Bronchial epithelial cell (primary cell): ENCODE data around the gene BACH1. TPM values are rescaled to one million over a fixed set of nuclear protein-coding genes. Genes with fewer than 3 reads are reported as not detected.
"Not testable (repeated sequence)": the region's sequence is repeated elsewhere in the genome, so short reads cannot be mapped to it uniquely, and the experiment has no call there.

ENCODE experiments used
- DNase-seq: peaks from one replicate; pipeline ENCODE4 v3.0.0-alpha.2; 2010; ENCODE audit warnings: low read depth
- FAIRE-seq: peaks from 2 replicates; lab custom pipeline; 2011; peaks lifted over from hg19 to GRCh38; lab: Jason Lieb, UNC
- H3K27me3 ChIP-seq: 2 replicates; pipeline ENCODE4 v1.5.1; 2011; ENCODE audit warnings: low read length; ENCODE audit not compliant: control insufficient read depth, insufficient read depth
- H3K36me3 ChIP-seq: 2 replicates; pipeline ENCODE4 v1.5.1; 2011; ENCODE audit warnings: low read length; ENCODE audit not compliant: control insufficient read depth, insufficient read depth
- H3K4me3 ChIP-seq: 2 replicates; pipeline ENCODE4 v1.5.1; 2011; ENCODE audit warnings: mild to moderate bottlenecking, low read depth, low read length, control low read depth
- total RNA-seq: library from RNA; depleted of rRNA; stranded (reverse); fragments of >200 nt; gene quantifications from 2 replicates; pipeline ENCODE4 v1.2.1, GENCODE V29; 2014
- TF ChIP-seq, protein P1 (sequence below): IDR thresholded peaks from 2 replicates; pipeline ENCODE4 v1.5.1; 2011; ENCODE audit warnings: mild to moderate bottlenecking, moderate library complexity, low read length, control low read depth, inconsistent platforms; ENCODE audit not compliant: insufficient read depth, severe bottlenecking

BACH1 gene
- total RNA-seq, 1 donor from 2014 or later, result 97.7 TPM

- FAIRE-seq (no peak), DNase-seq (no peak)
- TF ChIP-seq, protein P1, sequence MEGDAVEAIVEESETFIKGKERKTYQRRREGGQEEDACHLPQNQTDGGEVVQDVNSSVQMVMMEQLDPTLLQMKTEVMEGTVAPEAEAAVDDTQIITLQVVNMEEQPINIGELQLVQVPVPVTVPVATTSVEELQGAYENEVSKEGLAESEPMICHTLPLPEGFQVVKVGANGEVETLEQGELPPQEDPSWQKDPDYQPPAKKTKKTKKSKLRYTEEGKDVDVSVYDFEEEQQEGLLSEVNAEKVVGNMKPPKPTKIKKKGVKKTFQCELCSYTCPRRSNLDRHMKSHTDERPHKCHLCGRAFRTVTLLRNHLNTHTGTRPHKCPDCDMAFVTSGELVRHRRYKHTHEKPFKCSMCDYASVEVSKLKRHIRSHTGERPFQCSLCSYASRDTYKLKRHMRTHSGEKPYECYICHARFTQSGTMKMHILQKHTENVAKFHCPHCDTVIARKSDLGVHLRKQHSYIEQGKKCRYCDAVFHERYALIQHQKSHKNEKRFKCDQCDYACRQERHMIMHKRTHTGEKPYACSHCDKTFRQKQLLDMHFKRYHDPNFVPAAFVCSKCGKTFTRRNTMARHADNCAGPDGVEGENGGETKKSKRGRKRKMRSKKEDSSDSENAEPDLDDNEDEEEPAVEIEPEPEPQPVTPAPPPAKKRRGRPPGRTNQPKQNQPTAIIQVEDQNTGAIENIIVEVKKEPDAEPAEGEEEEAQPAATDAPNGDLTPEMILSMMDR, result no peak
- no peaks in the 10 kb centered on the region for H3K27me3 ChIP-seq
- no peak overlapping the region for H3K4me3 ChIP-seq
- H3K36me3 ChIP-seq, result no peaks in the 10 kb centered on the region
Measured at GRCh38 chr21:29351691-29352090, 53.0 kb downstream of the BACH1 start.

DNA sequence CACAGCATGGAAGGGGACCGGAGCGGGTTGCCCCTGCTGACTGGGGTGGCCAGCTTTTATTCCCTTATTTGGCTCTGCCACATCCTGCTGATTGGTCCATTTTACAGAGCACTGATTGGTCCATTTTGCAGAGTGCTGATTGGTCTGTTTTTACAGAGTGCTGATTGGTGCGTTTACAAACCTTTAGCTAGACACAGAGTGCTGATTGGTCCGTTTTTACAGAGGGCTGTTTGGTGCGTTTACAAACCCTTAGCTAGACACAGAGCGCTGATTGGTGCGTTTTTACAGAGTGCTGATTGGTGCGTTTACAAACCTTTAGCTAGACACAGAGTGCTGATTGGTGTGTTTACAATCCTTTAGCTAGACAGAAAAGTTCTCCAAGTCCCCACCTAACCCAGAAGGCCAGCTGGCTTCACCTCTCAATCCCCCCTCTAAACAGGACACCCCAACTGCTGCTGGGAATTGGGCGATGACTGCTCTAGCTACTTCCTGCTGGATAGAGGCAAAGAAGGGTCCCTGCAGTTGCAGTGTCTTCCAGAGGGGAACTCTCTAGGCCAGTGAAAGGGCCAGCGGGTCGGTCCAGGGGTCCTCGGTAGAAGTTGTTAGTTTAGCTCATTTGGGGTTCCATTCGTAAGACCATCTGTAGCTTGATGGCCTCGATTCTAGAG lies 56.5 kb downstream of the BACH1 start:
- not testable (repeated sequence) for H3K4me3 ChIP-seq, DNase-seq, H3K36me3 ChIP-seq, H3K27me3 ChIP-seq, FAIRE-seq

DNA sequence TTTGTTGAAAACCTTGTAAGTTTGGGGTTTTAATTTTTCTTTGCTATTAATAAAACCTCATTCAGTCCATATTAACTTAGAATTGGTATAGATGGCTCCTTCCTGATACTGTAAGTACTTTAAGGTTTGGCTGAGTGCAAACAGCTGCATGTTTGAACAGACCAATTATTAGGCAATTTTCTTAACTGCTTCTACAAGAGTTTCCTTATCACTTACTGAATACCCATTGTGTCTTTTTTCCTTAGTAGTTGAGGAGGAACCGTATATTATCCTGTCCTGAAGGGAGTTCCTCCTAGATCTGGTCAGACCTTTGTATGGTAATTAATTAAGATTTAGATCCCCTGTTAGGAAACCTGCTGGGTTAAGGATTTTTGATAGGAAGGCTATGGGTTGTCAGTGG lies 57.6 kb downstream of the BACH1 start:
- not testable (repeated sequence) for H3K36me3 ChIP-seq, H3K27me3 ChIP-seq, H3K4me3 ChIP-seq, FAIRE-seq
- DNase-seq, result peak; percentile 65

- not testable (repeated sequence) for FAIRE-seq, H3K36me3 ChIP-seq, DNase-seq, H3K27me3 ChIP-seq, H3K4me3 ChIP-seq
Measured at GRCh38 chr21:29356810-29357209, 58.1 kb downstream of the BACH1 start.

DNA sequence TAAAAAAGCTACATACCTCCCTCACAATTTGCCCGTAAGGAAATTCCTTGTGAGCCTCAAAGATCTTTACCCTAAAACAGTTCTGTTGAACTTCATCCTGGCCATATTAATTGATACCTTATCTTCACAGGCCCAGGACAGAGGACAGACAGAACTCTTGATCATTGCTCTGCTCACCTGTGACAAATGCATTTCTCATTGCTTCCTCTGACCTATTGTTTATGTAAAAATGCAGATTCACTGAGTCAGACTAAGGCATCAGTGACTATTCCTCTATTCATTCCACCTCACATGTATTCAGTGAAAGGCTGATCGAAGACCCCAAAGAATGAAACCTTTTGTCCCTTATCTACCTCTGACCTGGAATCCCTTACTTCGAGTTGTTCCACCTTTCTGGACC lies 61.0 kb downstream of the BACH1 start:
- FAIRE-seq (no peak), DNase-seq (peak; percentile 75)
- TF ChIP-seq, protein P1, result no peak
- Histone ChIP-seq H3K4me3 (no peak overlapping the region), H3K27me3 (no peaks in the 10 kb centered on the region), H3K36me3 (peaks cover 1% of the 10 kb centered on the region)

- FAIRE-seq (no peak), DNase-seq (peak; percentile 27)
- H3K36me3 ChIP-seq, result peaks cover 1% of the 10 kb centered on the region
- no peak overlapping the region for H3K4me3 ChIP-seq
- TF ChIP-seq, protein P1, result peak; percentile 24
- no peaks in the 10 kb centered on the region for H3K27me3 ChIP-seq
Measured at GRCh38 chr21:29360799-29361765, 62.4 kb downstream of the BACH1 start.

GRCh38 chr21:29362758-29363157 lies 64.0 kb downstream of the BACH1 start:
- TF ChIP-seq, protein P1, result no peak
- DNase-seq, result no peak
- H3K27me3 ChIP-seq, result no peaks in the 10 kb centered on the region
- H3K36me3 ChIP-seq, result peaks cover 1% of the 10 kb centered on the region
- no peak overlapping the region for H3K4me3 ChIP-seq
- no peak for FAIRE-seq
